GM19193 (cell line): ENCODE results near the gene GSG1.
A peak's percentile ranks its signal among the peaks of the same experiment; 100 is the strongest.

Experiments
- POLR2A ChIP-seq: IDR thresholded peaks from 4 replicates; pipeline ENCODE4 v1.6.1; 2011; ENCODE audit not compliant: insufficient read depth, insufficient read length; ENCODE audit errors: extremely low read depth

Gene GSG1

GRCh38 chr12:13066459-13066858, 37.0 kb downstream of the GSG1 start:
- TF ChIP-seq POLR2A = no peak

GRCh38 chr12:13066014-13066413, 37.5 kb downstream of the GSG1 start:
- no peak for TF ChIP-seq POLR2A

DNA sequence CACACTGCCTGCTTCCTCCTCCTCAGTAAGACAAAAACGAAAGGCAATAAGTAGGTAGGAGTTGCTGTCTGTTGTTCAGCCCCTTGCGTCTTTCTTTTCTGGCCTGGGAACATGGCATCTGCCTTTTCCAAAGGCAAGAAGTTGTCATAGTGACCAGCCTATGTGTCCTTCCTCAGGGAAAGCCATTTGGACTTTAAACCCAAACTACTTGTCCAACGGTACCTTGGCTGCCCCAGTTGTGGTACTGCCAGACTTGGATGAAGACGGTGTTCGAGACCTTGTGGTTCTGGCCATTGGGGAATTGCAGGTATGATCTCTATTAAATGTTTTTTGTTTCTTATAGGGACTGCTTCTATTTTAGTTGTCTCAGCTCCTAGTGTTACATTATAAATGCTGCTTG, 40.8 kb downstream of the GSG1 start:
- no peak for TF ChIP-seq POLR2A

- TF ChIP-seq POLR2A = no peak
Measured at GRCh38 chr12:13061377-13061776, 42.1 kb downstream of the GSG1 start.

- TF ChIP-seq POLR2A = no peak
Measured at GRCh38 chr12:13060581-13060980, 42.9 kb downstream of the GSG1 start.

DNA sequence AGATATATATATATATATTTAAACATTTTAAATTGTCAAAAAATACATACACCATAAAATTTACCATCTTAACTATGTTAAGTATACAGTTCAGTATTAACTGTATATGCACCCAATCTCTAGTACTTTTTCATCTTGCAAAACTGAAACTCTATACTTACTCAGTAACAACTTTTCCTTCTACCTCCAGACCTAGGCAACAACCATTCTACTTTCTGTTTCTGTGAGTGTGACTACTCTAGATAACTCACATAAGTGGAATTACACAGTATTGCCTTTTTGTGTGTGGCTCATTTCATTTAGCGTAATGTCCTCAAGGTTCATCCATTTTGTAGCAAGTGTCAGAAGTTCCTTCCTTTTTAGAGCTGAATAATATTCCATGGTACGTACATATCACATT, 51.0 kb downstream of the GSG1 start:
- TF ChIP-seq POLR2A = no peak

GRCh38 chr12:13049816-13050215, 53.7 kb downstream of the GSG1 start:
- no peak for TF ChIP-seq POLR2A

DNA sequence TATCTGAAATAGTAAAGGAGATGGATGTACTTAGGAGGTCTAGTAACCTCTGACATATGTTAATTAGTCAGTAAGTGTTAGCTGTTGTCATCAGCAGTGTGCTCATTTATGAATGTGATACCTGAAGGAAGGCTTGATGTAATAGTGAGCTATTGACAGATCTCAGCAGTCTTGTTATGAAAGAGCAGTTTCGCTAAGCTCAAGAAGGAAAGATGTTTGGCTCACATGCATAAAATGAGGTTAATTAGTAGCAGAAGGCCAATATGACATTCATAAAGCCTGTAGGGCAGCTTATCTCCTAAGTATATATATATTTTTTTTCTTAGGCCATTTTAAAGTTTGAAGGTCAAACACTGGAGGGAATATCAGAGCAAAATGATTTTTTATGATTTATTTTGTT, 56.5 kb downstream of the GSG1 start:
- TF ChIP-seq POLR2A = no peak

DNA sequence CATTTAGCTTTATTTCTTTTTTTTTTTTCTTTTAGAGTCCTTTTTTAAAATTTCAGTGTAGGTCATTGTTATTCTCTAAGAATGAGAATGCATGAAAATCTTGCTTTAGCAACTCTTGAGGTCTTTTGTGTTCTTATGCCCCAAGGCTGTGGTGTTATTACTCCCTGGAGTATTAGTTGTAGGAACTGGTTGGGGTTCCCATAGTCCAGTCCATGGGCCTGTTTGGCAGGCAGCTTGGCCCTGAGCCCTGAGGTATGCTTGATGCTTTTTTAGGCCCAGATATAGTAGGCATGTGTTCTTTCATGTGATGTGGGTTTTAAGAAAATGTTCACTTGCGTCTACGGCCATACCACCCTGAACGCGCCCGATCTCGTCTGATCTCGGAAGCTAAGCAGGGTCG, 57.7 kb downstream of the GSG1 start:
- TF ChIP-seq POLR2A = no peak

- no peak for TF ChIP-seq POLR2A
Measured at GRCh38 chr12:13044906-13045299, 58.6 kb downstream of the GSG1 start.

GRCh38 chr12:13044002-13044905, 59.2 kb downstream of the GSG1 start, which contains the start of gene FAM234B:
Gene FAM234B, plus strand, starts transcription at chr12:13044381. Its CDS starts 23 bp downstream, at chr12:13044404.
- peak; percentile 28 for TF ChIP-seq POLR2A

GRCh38 chr12:13042666-13043230, 60.7 kb downstream of the GSG1 start:
- TF ChIP-seq POLR2A = no peak

DNA sequence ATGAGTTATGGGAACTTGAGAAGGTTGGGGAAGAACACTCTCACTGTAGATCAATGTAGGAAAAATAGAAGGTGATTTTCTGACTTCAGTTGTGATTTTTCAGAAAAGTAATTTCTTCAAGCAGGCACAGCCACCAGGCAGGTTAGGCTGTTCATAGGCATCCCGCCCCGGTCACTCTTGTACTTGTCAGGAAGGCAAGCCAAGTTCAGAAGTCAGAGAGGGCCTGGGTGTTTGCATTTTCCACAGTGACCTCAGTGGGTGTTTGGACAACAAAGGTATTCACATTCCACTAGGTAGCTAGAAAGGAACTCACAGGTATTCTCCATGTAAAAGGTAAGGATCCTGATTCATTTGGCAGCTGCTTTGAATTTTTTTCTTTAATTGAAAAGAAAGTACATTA, 62.2 kb downstream of the GSG1 start:
- TF ChIP-seq POLR2A = no peak

- no peak for TF ChIP-seq POLR2A
Measured at GRCh38 chr12:13039328-13039956, 64.0 kb downstream of the GSG1 start.

- no peak for TF ChIP-seq POLR2A
Measured at GRCh38 chr12:13038491-13039161, 64.8 kb downstream of the GSG1 start.
